ENCODE data around the gene VPS13D.

The VPS13D gene

DNA sequence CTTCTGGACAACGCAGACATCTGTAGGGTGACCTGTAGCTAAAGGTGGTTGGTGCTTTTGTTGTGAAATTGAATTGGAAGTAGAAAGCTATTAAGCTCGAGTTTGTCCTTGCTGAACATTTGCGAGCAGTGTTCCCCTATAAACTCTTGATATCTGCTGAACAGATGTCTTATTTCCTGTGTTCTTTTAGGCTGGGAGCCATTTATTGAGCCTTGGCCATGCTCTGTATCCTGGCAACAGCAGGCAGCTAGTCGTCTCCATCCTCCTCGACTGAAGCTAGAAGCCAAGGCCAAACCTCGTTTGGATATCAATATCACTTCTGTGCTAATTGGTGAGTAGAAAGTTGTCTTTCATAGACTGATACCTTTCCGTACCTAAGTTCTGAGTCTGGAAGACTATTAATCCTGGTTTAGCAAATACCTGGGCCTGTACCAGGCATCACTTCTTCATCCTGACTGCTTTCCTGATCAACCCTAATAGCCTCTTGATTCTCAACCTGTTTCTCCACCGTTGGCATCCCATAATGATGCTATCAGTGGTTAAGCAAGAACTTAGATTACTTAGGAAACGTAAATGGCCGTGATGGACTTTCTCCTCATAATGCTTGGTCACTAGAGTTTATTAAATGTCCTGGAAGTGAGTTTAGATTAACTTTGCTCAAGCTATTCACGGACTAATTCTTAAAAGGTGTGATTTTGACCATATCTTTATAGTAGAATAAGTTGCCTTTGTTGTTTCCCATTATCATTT is 103.4 kb downstream of the VPS13D start:
- no peak for DNase-seq (ENCODE audit: low read depth, low spot score)

- DNase-seq (ENCODE audit: low read depth, low spot score) = no peak
Measured at GRCh38 chr1:12335815-12336214, 106.0 kb downstream of the VPS13D start.

- DNase-seq (ENCODE audit: low read depth, low spot score) = no peak
Measured at GRCh38 chr1:12336413-12336812, 106.6 kb downstream of the VPS13D start.

DNA sequence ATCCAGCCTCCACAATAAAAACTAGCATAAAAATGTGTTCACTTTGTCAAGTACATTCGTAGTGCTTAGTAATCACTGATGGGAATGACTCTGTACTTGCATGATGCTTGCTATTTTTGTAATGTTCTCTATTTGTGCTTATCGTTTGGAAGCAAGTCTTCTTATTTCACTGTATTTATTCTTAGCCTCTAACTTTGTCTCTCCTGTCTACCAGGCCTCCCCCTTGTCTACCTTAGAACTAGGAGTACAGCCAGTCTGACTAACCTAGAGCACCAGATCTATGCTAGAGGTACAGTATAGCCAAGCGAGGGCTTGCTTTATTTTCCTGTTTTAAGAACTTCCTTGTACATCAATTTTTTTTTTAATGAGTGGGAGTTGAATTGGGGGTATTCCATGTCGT is 108.2 kb downstream of the VPS13D start:
- no peak for DNase-seq (ENCODE audit: low read depth, low spot score)

GRCh38 chr1:12338823-12339222 is 109.0 kb downstream of the VPS13D start:
- DNase-seq (ENCODE audit: low read depth, low spot score) = no peak

DNA sequence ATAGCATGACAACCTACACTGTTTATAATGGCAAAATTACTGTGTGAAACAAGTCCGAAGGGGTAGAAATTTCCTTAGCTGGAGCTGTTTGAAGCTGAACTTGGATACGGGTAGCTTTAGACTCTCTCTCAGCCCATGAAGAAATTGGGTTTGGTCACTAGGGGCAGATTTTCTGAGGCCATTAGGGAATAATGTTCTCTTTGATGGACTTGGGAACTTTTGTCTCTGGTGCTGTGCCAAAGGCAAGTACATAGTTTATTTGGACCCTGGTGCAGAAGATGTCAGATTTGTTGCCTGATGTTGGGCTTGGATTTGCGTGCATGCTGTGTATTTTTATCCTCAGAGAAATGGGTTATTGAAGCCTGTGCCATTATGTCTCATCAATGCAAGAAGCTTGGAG is 109.6 kb downstream of the VPS13D start:
- DNase-seq (ENCODE audit: low read depth, low spot score) = no peak

DNA sequence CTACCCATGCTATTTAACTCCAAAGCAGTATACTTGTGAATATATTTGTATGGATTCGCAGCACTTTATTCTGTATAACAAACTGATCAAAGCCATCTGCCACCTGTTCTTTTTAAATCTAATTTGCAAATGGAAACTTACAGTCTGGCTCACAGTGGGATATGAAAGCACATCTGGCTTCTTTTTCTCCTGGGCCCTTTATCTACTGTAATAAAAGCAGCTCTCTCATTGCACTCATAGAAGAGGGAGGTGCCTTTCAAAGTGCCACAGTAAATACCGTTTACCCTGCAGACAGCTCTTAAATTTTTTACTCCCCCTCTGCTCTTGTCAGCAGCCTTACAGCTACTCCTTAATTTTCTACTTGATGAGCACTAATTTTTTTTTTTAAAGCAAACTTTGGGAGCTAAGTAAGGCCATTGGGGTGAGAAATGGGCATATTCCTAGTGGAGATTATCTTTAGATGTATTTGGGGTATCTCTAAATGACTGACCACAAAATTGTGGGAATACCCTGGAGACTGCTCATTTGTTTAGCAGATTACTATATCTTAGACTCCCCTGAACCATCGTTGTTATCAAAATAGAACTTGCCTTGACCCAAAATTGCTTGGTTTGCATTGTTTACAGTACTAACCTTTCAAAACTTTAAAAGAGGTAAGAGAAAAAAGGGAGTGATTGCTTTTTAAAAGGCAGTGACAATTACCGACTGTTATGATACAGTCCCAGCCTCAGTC is 110.1 kb downstream of the VPS13D start:
- DNase-seq (ENCODE audit: low read depth, low spot score) = no peak

DNA sequence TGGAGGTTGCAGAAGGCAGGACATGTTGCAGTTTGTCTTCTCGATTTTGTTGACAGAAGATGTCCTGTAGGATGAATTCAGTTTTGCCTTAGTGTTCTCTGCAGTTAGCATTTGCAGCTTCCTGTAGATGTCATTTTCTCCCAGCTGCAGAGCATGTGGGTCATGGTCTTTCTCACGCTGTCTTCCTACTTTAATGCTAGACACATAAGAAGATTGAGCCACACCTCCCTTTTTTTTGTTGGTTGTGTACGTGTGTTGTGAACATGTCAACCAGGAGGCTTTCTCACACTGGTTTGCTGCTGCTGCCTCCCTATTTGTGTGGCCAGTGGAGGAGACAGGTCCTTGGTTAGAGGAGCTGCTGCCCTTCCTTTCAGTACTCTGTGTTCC is 110.7 kb downstream of the VPS13D start:
- no peak for DNase-seq (ENCODE audit: low read depth, low spot score)

DNA sequence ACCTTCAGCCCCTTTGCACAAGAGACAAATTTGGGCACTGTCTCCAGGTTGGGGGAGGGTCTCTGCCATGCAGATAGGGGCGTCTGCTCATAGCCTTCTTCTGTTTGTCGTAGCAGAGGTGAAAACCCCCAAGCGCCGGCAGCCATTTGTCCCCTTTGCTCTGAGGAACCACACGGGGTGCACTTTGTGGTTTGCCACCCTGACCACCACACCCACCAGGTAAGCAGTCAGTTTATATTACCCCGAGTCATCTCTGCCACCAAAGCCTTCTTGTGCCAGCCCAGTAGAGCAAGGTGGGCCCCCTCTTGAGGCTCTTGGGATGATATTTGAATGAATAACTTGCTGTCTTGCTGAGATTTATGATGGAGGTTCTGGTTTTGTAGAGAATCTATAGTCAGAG is 111.8 kb downstream of the VPS13D start:
- no peak for DNase-seq (ENCODE audit: low read depth, low spot score)

DNA sequence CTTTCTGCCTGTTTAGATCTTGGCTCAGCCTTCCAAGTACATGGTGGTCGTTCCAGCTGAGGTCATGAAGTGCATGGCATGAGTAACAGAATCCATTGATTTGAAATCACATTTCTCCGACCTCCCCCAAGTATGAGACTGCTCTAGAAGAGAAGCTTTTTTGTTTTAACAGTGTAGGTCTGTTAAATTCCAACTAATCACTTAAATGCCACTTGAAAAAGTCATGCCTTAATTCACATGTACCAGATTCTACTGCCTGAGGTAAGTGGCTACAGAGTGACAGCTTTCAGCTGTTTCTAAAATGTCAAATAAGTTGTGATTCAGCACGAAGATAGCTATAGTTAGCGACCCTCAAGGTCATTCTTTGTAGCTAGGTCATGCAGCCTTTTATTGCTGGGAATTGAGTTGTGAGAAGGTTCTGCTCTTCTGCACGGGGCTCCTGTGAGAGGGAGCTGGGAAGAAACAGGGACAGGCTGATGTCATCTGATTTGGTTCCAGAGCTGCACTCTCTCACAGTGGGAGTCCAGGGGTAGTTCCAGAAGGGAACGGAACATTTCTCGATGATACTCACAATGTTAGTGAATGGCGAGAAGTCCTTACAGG is 112.7 kb downstream of the VPS13D start:
- no peak for DNase-seq (ENCODE audit: low read depth, low spot score)

DNA sequence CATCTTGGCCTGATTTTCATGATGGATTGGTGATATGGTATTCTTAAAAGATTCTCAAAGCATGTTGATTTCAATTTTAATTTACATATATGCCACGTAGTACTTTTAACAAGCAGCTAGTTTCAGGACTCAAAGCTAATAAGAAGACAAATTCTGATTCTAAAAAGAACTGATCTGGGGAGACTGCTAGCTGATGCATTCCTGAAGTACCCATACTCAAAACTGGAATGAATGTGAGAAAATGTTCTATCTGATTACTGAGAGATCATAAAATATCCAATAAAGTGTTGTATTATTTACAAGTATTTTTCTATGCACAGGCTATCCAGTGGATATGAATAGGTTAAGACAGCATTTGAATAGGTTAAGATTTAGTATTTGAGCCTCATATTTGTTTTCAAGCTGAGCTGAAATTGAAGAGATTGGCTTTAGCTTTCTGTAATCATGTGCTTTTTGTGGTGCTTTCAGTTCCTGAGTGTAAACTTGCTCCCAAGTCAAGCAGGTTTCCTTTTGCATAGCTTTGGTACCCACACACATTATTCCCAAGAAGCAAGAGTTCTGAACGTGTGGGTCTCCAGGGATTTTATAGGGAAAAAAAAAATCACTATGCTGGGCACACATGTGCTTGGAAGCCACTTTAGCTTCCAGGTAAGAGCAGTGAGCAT is 114.1 kb downstream of the VPS13D start:
- DNase-seq (ENCODE audit: low read depth, low spot score) = no peak

DNA sequence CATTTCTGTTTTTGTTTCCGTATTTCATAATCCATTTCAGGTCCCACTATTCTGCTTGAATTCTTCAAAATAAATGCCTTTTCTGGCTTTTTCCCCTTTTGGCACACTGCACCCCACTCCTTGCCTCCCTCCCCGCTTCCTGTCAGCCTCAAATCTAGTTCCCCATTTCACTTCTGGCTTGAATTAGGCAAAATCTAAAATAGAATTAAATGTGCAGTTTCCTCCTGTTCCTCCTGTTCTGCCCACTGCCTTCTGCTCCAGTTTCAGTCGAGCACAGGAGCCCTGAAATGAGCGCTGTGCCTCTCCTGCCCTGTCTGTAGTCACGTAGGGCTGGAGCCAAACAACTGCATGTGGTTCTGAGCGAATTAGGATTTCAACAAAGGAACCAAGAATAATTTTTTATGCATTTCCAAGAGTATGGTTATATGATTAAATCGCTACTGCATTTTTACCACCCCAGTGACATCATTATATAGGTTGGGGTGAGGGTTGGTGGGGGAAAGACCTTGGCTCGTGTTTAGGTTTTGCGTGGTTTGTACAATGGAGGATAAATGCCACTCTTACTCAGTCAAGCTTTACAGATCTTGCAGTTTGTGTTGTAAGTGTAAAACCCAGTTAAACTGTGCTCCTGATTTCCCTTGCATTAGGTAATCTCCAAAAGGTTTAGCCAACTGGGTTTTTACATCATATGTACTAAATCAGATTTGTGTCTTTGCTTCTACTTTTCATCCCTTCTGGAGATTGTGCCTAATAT is 114.9 kb downstream of the VPS13D start:
- no peak for DNase-seq (ENCODE audit: low read depth, low spot score)

- DNase-seq (ENCODE audit: low read depth, low spot score) = no peak
Measured at GRCh38 chr1:12345350-12346217, 115.8 kb downstream of the VPS13D start.

DNA sequence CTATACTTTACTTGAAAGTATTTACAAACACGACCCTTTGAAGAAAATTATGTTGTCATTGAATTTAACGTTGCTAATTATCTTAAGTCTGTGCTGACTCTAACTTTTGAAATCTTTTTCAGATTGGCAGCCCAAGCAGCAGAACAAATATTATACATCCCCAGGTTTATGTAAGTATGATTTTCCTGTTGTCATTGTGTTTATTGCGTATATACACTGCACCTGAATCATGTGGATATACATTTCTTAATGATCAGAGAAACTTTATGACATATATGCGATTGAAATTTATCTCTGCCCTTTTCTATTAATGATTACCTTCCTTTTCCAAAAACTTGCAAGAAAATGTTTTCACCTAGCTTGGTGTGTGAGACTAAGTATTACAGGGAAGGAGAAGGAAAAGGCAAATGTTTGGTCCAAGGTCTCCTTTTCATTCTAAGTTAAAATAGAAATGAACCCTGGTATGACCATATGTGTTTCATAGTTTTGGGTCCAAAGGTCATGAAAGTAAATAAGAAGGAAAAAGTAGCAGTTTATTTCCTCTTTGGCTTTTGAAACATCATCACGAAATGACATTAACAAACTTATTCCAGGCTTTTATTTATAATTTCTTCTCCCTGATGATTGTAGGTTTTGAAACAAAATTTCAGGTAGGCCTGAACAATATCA is 116.8 kb downstream of the VPS13D start:
- DNase-seq (ENCODE audit: low read depth, low spot score) = no peak

- no peak for DNase-seq (ENCODE audit: low read depth, low spot score)
Measured at GRCh38 chr1:12348113-12348512, 118.3 kb downstream of the VPS13D start.

GRCh38 chr1:12353981-12354380 is 124.2 kb downstream of the VPS13D start:
- no peak for DNase-seq (ENCODE audit: low read depth, low spot score)

GRCh38 chr1:12356004-12356890 is 126.4 kb downstream of the VPS13D start:
- no peak for DNase-seq (ENCODE audit: low read depth, low spot score)

DNA sequence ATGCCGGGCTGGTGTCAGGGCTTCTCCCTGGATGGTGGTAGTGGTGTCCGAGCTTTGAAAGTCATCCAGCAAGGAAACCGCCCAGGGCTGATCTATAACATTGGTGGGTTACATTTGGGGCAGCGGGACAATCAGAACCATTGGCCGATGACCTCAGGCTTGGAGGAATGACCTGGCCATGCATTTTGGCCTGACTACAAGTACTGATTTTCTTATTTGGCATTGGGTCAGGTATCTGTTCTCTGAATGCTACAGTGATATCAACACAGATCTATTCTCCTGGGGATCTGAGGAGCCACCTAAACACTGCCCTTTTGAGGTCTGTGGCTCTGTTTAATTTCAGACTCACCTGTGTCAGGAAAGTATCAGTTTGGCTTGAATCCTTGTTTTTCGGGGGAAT is 128.7 kb downstream of the VPS13D start:
- no peak for DNase-seq (ENCODE audit: low read depth, low spot score)

All from ELF-1 (cell line).